Stimulated activated naive CD8-positive, alpha-beta T cell treated with anti-CD3 and anti-CD28 coated beads, Interleukin-15, Interleukin-2, amounts not matched to agents 100 ng/mL and 50 ng/mL, for 24 hours (primary cell): ENCODE results near the gene SHD.
"Not testable (repeated sequence)": the region's sequence is repeated elsewhere in the genome, so short reads cannot be mapped to it uniquely, and the experiment has no call there.

Experiments used
- H3K27ac Mint-ChIP-seq: one replicate; pipeline ENCODE4 v1.8.0; 2021; ENCODE audit warnings: mild to moderate bottlenecking, mixed read lengths
- H3K27me3 Mint-ChIP-seq: one replicate; pipeline ENCODE4 v1.8.0; 2021; ENCODE audit warnings: mixed read lengths
- H3K36me3 Mint-ChIP-seq: one replicate; pipeline ENCODE4 v1.8.0; 2021; ENCODE audit warnings: low read depth, mixed read lengths
- H3K4me1 Mint-ChIP-seq: one replicate; pipeline ENCODE4 v1.8.0; 2021; ENCODE audit warnings: low read depth, mixed read lengths
- H3K4me3 Mint-ChIP-seq: one replicate; pipeline ENCODE4 v1.8.0; 2021; ENCODE audit warnings: mild to moderate bottlenecking, mixed read lengths
- H3K9me3 Mint-ChIP-seq: one replicate; pipeline ENCODE4 v1.8.0; 2021; ENCODE audit warnings: mixed read lengths

SHD gene, protein sequence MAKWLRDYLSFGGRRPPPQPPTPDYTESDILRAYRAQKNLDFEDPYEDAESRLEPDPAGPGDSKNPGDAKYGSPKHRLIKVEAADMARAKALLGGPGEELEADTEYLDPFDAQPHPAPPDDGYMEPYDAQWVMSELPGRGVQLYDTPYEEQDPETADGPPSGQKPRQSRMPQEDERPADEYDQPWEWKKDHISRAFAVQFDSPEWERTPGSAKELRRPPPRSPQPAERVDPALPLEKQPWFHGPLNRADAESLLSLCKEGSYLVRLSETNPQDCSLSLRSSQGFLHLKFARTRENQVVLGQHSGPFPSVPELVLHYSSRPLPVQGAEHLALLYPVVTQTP

DNA sequence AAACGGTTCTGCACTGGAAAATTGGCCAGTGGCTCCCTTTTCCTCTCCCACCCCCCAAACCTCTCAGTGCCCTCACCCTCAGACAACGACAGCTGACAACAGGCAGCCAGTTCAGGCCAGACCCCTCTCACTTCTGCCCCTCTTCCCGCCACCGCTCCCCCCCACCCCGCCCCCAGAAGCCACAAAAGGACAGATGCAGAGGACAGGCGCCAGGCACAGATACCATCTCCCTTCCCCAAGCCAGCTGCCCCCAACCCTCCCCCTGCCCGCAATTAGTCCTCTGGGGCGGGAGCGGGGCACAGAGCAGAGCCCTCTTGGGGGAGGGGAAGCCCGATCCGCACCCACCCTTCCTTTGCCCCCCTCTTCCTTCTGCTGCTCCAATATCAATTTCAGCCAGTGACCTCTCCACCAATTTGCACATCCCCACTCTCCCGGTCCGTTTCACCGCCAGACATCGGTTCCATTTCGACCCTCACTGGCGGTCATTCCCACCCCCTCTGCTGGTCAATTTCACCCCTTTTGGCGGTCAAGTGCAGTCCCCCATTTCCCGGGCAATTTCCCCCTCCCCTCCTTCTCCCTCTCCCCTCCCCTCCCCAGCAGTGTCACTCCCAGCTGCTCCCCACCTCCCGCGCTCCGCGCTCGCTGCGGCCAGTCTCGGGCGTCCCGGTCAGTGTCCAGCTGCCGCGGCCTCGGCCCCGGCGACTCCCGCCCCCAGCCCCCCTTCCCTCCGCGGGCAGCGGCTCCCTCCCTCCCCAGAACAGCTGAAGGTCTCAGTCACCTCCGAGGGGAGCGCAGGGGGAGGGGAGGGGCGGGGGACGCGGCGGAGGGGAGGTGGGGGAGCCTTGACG is at the start of gene SHD:
SHD (plus strand) TSS at position 848 of the 848 bp plus-strand sequence. CDS start 798 bp downstream, outside the sequence.
- Mint-ChIP-seq H3K36me3 (no peaks in the 10 kb centered on the region), H3K9me3 (no peaks in the 10 kb centered on the region), H3K4me1 (peaks cover 6% of the 10 kb centered on the region), H3K27ac (no peak within 1 kb of the TSS), H3K27me3 (peaks cover 16% of the 10 kb centered on the region), H3K4me3 (peak within 1 kb of the TSS; percentile 59)

DNA sequence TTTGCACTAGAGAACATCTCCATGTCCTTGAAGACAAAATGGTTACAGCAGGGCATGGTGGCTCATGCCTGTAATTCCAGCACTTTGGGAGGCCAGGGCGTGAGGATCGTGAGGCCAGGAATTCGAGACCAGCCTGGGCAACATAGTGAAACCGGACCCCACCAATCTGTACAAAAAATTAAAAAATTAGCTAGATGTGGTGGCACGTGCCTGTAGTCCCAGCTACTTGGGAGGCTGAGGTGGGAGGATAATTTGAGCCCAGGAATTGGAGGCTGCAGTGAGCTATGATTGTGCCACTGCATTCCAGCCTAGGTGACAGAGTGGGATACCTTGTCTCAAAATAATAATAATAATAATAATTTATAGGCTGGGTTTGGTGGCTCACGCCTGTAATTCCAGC is 48.8 kb upstream of the SHD start:
- H3K4me3 Mint-ChIP-seq, H3K36me3 Mint-ChIP-seq, H3K9me3 Mint-ChIP-seq, H3K4me1 Mint-ChIP-seq, H3K27me3 Mint-ChIP-seq, H3K27ac Mint-ChIP-seq: not testable (repeated sequence)

DNA sequence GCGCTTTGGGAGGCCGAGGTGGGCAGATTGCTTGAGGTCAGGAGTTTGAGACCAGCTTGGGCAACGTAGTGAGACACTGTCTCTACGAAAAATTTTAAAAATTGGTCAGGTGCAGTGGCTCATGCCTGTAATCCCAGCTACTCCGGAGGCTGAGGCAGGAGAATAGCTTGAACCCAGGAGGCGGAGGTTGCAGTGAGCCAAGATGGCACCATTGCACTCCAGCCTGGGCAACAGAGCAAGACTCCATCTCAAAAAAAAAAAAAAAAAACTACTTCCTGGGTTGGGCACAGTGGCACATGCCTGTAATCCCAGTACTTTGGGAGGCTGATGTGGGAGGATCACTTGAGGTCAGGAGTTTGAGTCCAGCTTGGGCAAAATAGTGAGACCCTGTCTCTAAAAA is 47.5 kb upstream of the SHD start:
- H3K27me3 Mint-ChIP-seq, H3K4me1 Mint-ChIP-seq, H3K36me3 Mint-ChIP-seq, H3K9me3 Mint-ChIP-seq, H3K27ac Mint-ChIP-seq, H3K4me3 Mint-ChIP-seq: not testable (repeated sequence)

DNA sequence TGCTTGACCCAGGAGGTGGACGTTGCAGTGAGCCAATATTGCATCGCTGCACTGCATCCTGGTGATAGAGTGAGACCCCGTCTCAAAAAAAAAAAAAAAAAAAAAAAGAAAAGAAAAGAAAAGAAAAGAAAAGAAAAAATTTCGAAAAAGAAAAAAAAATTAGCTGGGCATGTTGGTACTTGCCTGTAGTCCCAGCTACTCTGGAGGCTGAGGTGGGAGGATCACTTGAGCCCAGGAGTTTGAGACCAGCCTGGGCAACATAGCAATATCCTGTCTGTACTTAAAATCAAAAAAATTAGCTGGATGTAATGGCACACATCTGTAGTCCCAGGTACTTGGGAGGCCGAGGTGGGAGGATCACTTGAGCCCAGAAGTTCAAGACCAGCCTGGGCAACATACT is 46.9 kb upstream of the SHD start:
- H3K36me3 Mint-ChIP-seq, H3K4me1 Mint-ChIP-seq, H3K4me3 Mint-ChIP-seq, H3K27ac Mint-ChIP-seq, H3K27me3 Mint-ChIP-seq, H3K9me3 Mint-ChIP-seq: not testable (repeated sequence)

DNA sequence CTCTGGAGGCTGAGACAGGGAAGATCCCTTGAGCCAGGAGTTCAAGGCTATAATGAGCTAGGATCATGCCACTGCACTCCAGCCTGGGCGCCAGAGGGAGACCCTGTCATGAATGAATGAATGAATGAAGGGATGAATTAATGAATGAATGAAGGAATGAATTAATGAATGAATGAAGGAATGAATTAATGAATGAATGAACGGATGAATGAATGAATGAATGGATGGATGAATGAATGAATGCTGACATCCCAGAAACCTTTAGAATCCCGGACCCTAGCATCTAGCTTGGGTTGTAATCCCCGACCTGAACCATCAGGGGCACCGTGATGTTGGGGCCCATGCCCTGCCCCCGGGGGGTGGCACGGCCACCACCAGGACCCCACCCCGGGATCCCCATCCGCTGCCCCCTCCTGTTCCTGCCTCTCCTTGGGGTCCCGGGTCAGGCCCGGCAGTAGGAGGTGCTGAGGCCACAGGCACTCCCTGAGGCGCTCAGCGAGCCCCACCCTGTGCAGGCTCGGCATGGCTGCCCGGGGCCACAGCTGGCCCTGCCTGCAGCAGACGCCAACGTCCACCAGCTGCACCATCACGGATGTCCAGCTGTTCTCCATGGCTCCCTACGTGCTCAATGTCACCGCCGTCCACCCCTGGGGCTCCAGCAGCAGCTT is 46.3 kb upstream of the SHD start:
- peak overlapping the region; percentile 32 for H3K4me3 Mint-ChIP-seq
- H3K27me3 Mint-ChIP-seq, result no peaks in the 10 kb centered on the region
- no peak overlapping the region for H3K27ac Mint-ChIP-seq
- no peaks in the 10 kb centered on the region for H3K4me1 Mint-ChIP-seq
- H3K9me3 Mint-ChIP-seq, result no peaks in the 10 kb centered on the region
- no peaks in the 10 kb centered on the region for H3K36me3 Mint-ChIP-seq

DNA sequence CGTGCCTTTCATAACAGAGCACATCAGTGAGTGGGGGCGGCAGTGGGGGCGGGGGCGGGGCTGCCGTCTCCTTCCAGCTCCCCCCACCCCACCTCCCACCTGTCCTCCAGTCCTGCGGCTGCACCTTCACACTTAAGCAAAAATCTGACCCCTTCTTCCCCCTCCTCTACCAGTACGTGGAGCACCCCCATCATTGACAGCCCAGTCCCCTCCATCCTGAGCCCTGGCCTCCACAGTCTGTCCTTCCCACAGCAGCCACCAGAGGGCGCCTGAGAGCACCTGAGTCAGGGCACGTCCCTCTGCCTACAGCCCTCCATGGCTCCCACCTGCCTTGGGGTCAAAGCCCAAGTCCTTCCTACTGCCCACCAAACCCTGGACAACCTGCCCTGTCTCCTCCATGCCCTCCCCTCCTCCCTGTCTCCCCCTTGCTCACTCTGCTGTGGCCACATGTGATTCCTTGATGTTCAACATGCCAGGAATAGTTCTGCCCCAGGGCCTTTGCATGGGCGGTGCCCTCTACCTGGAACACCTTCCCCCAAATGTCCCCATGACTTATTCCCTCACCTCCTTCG is 45.7 kb upstream of the SHD start:
- Mint-ChIP-seq H3K27me3 (no peaks in the 10 kb centered on the region), H3K4me1 (no peaks in the 10 kb centered on the region), H3K36me3 (no peaks in the 10 kb centered on the region), H3K27ac (peak overlapping the region; percentile 40), H3K9me3 (no peaks in the 10 kb centered on the region), H3K4me3 (no peak overlapping the region)

DNA sequence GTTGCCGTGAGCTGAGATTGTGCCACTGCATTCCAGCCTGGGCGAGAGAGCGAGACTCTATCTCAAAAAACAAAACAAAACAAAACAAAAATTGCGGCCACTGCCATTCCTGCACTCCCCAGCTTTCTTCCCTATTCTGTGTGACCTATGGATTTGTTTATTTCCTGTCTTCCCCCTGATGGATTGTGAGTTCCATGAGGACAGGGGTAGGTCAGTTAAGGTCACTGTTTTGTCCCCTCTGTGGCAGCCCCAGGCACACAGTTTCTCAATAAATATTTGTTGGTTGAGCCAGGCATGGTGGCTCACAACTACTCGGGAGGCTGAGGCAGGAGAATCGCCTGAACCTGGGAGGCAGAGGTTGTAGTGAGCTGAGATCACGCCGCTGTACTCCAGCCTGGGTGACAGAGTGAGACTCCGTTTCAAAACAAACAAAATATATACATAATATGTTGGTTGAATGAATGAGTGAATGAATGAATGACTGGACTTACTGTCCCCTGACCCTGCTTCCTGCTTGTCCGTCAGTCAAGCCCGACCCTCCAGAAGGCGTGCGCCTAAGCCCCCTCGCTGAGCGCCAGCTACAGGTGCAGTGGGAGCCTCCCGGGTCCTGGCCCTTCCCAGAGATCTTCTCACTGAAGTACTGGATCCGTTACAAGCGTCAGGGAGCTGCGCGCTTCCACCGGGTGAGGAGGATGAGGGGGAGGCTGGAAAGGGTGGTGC is 44.8 kb upstream of the SHD start:
- Mint-ChIP-seq H3K27me3 (no peaks in the 10 kb centered on the region), H3K36me3 (no peaks in the 10 kb centered on the region), H3K4me3 (no peak overlapping the region), H3K9me3 (no peaks in the 10 kb centered on the region), H3K27ac (no peak overlapping the region), H3K4me1 (no peaks in the 10 kb centered on the region)

DNA sequence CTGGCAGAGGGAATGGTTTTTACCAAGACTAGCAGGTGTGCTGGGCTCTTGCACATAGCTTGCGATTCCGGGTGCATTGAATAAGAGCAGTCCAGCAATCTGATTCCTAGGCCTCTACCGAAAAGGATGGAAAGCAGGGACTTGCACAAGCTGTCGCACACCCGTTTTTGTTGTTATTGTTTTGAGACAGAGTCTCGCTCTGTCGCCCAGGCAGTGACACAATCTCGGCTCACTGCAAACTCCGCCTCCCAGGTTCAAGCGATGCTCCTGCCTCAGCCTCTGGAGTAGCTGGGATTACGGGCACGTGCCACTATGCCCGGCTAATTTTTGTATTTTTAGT is 44.2 kb upstream of the SHD start:
- Mint-ChIP-seq H3K4me3 (no peak overlapping the region), H3K4me1 (no peaks in the 10 kb centered on the region), H3K9me3 (no peaks in the 10 kb centered on the region), H3K36me3 (no peaks in the 10 kb centered on the region), H3K27me3 (no peaks in the 10 kb centered on the region), H3K27ac (no peak overlapping the region)

DNA sequence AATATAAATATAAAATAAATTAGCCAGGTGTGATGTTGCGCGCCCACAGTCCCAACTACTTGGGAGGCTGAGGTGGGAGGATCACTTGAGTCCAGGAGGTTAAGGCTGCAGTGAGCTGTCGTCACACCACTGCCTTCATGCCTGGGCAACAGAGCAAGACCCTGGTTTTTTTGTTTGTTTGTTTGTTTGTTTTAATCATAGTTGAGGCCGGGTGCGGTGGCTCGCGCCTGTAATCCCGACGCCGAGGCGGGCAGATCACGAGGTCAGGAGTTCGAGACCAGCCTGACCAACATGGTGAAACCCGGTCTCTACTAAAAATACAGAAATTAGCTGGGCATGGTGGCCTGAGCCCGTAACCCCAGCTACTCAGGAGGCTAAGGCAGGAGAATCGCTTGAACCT is 41.6 kb upstream of the SHD start:
- H3K36me3 Mint-ChIP-seq, H3K9me3 Mint-ChIP-seq, H3K4me3 Mint-ChIP-seq, H3K4me1 Mint-ChIP-seq, H3K27me3 Mint-ChIP-seq, H3K27ac Mint-ChIP-seq: not testable (repeated sequence)

DNA sequence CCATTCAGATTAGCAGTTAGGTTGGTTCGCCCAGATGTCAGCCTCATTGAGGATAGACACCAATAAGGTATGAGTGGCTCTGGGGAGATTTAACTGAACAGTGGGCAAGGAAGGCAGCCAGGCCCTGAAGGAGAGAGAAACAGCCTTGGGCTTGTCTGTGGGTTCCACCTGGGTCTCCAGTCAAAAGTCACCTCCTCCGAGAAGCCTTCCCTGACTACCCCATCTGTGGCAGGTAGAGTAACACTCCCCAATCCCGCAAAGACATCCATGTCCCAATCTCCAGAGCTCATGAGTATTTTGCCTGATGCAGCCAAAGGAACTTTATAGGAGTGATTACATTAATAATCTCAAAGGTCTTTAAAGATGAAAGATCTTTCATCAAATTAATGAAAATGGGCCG is 40.2 kb upstream of the SHD start:
- Mint-ChIP-seq H3K9me3 (no peaks in the 10 kb centered on the region), H3K4me1 (no peaks in the 10 kb centered on the region), H3K4me3 (no peak overlapping the region), H3K27ac (no peak overlapping the region), H3K27me3 (no peaks in the 10 kb centered on the region), H3K36me3 (no peaks in the 10 kb centered on the region)

DNA sequence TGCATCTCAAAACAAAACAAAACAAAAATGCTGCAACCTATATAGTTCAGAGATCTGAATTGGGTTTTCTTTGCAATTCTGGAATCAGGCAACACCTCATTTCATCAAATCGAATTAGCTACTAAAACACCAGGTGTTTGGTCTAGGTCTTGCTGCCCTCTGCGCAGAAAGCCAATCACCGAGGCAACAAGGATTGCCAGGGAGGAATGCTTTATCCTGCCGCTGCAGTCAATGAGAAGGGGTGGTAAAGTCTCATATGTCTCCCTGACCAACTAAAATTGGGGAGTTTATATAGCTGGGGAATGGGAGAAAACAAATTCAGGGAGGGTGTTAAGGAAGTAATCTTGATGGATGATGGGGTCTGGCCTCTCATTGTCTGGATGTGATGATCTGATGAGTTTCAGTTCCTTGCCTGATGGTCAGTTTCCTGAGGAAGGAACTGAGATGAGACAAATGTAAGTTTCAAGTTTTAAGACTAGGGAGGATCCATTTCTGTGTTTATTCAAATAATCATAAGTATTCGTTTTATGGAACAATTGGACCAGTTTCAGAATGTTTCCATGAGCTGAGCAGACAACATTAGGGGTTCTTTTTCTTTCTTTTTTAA is 37.1 kb upstream of the SHD start:
- no peak overlapping the region for H3K4me3 Mint-ChIP-seq
- no peaks in the 10 kb centered on the region for H3K9me3 Mint-ChIP-seq
- no peaks in the 10 kb centered on the region for H3K27me3 Mint-ChIP-seq
- H3K4me1 Mint-ChIP-seq, result peaks cover 7% of the 10 kb centered on the region
- no peak overlapping the region for H3K27ac Mint-ChIP-seq
- no peaks in the 10 kb centered on the region for H3K36me3 Mint-ChIP-seq

DNA sequence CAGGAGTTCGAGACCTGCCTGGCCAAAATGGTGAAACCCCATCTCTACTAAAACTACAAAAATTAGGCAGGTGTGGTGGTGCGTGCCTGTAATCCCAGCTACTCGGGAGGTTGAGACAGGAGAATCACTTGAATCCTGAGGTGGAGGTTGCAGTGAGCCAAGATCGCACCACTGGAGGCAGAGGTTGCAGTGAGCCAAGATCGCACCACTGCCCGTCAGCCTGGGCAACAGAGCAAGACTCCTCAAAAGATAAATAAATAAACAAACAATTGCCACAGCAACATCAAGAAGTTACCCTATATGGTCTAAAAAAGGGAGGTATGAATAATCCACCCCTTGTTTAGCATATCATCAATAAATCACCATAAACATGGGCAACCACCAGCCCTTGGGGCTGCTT is 33.1 kb upstream of the SHD start:
- Mint-ChIP-seq H3K36me3 (peaks cover 21% of the 10 kb centered on the region), H3K4me1 (peaks cover 19% of the 10 kb centered on the region)
- H3K27ac Mint-ChIP-seq, H3K4me3 Mint-ChIP-seq, H3K9me3 Mint-ChIP-seq, H3K27me3 Mint-ChIP-seq: not testable (repeated sequence)

DNA sequence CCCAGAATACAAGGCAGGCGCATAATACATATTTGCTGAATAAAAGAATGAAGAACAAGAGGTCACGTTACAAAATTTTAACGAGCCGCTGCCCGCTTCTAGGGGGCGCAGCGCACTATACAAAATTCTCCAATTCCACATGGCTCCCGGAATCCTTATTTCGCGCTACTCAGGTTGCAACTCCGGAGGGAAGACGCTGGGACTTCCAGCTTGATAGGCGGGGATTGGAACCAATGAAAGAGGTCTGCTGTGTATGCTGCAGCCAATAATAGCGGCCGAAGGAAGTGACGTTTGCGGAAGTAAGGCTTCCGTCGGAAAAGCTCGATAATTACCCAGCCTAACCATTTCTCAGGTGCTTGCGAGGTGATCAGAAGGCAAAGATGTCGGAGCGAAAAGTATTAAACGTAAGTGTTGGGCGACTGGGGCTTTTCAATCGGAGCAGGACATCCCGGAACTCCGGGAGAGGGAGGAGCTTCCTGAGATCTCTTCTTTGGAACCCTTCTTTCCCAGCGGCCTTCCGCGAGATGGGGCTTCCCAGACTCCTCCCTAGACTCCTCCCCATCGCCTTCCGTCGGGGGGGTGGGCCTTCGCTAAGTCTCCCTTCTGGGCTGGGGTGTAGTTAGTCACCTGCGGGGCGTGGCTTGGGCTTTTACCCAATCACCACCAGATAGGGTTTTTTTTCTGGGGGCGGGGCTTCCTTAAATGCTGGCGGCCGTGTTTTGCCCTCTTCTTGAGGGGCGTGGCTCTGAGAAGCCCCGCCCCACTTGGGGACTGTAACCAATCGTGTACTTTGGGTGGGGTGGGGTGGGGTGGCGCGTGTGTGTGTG is 32.1 kb upstream of the SHD start, which contains the start of gene YJU2:
YJU2 (plus strand) TSS at position 314 of the 827 bp plus-strand sequence; CDS start at position 381, 67 bp downstream.
- no peaks in the 10 kb centered on the region for H3K27me3 Mint-ChIP-seq
- H3K9me3 Mint-ChIP-seq, result no peaks in the 10 kb centered on the region
- H3K36me3 Mint-ChIP-seq, result peaks cover 29% of the 10 kb centered on the region

More for the DNA sequence above, 32.1 kb upstream of the SHD start, which contains the start of gene YJU2:
- H3K4me3 Mint-ChIP-seq, result peak within 1 kb of the TSS; percentile 99
- peaks cover 19% of the 10 kb centered on the region for H3K4me1 Mint-ChIP-seq
- peak within 1 kb of the TSS; percentile 100 for H3K27ac Mint-ChIP-seq
